C4-2B (cell line): Measurements from ENCODE around the gene SHMT1.
"Not testable (repeated sequence)": the region's sequence is repeated elsewhere in the genome, so short reads cannot be mapped to it uniquely, and the experiment has no call there.

Experiments used
- H3K27ac ChIP-seq: fragments of 450-650 bp; 2 replicates; pipeline ENCODE4 v1.5.1; 2017
- CTCF ChIP-seq: fragments of 450-650 bp; conservative IDR thresholded peaks from 2 replicates; pipeline ENCODE4 v1.5.1; 2017; ENCODE audit warnings: mild to moderate bottlenecking
- ZFX ChIP-seq: fragments of 450-650 bp; IDR thresholded peaks from 2 replicates; pipeline ENCODE4 v1.6.1; 2017

Gene SHMT1

DNA sequence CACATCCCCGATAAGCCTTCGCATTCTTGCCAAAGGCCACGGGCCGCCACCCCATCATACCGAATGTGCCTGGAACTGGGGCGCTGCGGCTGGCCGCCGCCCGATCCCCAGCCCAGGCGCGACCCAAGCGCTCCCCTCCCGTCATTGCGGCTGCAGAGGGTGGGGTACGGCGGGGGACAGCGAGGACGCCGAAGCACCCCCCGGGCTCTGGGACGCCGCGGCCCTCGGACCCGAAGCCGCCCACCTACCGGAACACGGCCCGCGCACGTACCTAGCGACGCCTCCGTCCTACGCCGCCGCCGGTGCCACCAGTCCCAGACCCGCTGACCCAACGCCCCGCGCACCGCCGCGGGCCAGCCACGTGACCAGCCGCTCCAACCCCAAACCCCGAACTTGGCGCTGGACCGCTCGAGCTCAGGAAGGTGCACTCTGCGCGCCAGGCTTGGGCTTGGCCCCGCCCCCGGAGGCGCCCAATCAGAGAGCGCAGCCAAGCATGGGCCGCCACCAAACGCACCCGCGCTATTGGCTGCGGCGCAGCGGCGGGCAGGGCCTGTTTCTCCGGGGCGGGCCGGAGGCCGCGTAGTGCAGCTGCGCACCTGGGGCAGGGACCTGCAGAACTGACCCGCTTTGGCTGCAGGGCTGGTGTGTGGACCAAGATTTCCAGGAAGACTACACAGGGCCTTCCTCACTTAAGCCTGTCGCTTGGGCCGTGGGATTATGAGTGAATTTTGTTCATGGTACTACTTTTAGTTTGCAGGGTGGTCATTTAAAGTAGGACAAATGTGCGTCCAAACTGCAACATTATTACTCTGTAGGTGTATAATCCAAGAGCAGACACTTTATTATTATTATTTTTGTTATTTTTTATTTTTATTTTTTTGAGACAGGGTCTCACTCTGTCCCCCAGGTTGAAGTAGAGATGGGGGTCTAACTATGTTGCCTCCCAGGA is at the start of gene SHMT1:
Gene SHMT1, minus strand, starts transcription at position 450 of the 949 bp plus-strand sequence. CDS start 7,569 bp downstream, outside the sequence.
- H3K27ac ChIP-seq = peak within 1 kb of the TSS; percentile 92
- TF ChIP-seq CTCF (no peak), ZFX (no peak; the same call in 1 of the 2 replicates)

DNA sequence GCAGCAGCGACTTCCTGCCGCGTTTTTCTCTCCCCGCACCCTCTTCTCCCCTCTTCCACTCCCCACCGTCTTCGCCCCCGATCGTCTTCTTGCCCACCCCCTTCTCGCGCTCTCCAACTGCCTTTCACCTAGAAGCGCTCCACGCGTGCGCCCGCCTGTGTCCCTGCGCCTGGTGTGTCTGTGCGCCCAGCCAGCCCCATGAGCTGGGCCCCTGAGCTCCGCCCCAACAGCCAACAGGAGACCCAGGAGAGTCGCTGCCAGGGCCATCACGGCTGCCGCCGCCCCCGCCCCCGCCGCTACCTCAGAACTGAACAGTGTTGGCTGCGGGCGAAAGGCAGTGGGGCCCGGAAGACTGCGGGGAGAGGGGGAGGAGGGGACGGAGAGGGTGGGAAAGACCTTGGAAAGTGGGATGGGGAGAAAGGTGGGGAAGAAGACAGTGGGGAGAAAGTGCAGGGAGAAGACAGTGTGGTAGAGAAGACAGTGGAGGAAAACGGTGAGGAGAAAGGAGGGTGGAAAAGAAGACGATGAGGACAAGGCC is 48.7 kb upstream of the SHMT1 start:
- peak overlapping the region; percentile 80; the same call in 1 of the 2 replicates for H3K27ac ChIP-seq

DNA sequence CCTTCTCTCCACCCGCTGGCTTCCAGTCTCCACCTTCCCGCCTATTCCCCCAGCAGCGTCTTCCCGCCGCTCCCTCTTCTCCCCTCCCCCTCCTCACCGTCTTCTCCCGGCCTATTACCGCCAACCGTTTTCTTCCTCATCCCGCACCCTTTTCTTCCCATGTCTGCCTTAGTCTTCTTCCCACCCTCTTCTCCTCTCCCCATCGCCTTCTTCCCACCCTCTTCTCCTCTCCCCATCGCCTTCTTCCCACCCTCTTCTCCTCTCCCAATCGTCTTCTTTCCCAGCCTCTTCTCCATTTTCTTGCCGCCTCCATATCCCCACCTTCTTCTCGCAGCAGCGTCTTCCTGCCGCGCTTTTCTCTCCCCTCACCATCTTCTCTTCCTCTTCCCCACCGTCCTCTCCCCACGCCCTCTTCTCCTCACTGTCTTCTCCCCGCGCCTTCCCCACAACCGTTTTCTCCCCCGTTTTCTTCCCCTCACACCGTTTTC is 48.1 kb upstream of the SHMT1 start:
- H3K27ac ChIP-seq = peak overlapping the region; percentile 80

DNA sequence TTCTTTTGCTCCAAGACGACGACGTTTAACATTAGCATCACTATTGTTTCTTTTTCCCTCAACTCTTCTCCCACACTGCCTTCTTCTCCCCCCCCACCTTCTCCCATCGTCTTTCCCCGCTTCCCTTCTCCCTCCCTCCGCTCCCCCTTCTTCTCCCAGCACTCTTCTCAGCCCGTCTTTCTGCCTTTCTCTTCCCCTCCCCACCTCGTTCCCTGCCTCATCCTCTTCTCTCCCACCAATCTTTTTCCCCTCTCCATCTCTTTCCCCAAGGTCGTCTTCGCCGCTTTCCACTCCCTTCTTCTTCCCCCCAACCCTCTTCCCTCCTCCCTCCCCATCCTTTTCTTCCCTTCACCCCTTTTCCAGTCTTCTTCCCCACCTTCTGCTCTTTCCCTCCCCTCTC is 47.4 kb upstream of the SHMT1 start:
- H3K27ac ChIP-seq = peak overlapping the region; percentile 80

DNA sequence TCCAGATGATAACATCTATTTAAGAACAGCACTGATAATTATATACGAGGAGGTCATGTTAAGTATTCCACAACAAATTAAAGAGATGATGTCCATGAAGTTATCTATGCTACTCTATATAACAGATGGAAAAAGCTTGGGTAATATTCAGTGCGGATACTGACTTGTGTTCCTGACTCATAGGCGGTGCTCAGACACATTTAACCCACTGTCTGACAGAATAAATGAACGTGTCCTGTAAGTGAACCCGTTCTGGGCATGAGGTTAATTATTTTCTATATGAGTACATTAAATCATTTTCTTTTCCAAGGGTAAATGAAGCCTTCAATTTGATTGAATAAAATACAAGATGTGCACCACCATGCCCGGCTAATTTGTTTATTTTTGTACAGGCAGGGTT is 46.0 kb upstream of the SHMT1 start:
- H3K27ac ChIP-seq = not testable (repeated sequence)

GRCh38 chr17:18408906-18409305 is 45.6 kb upstream of the SHMT1 start:
- not testable (repeated sequence) for H3K27ac ChIP-seq

GRCh38 chr17:18403604-18404003 is 40.3 kb upstream of the SHMT1 start:
- H3K27ac ChIP-seq = not testable (repeated sequence)

DNA sequence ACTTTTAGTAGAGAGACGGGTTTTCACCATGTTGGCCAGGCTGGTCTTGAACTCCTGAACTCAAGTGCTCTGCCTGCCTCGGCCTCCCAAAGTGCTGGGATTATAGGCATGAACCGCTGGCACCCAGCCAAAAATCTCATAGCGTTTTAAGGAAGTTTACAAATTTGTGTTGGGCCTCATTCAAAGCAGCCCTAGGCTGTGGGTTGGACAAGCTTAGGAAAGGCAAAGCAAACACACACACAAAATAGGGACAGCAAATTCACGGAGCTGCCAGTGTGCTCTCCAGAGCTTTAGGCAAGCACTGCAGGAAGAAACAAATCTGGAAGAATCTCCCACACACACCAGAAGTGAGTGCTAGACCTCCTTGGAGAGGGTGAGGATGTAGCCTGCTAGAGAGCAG is 39.8 kb upstream of the SHMT1 start:
- not testable (repeated sequence) for H3K27ac ChIP-seq

DNA sequence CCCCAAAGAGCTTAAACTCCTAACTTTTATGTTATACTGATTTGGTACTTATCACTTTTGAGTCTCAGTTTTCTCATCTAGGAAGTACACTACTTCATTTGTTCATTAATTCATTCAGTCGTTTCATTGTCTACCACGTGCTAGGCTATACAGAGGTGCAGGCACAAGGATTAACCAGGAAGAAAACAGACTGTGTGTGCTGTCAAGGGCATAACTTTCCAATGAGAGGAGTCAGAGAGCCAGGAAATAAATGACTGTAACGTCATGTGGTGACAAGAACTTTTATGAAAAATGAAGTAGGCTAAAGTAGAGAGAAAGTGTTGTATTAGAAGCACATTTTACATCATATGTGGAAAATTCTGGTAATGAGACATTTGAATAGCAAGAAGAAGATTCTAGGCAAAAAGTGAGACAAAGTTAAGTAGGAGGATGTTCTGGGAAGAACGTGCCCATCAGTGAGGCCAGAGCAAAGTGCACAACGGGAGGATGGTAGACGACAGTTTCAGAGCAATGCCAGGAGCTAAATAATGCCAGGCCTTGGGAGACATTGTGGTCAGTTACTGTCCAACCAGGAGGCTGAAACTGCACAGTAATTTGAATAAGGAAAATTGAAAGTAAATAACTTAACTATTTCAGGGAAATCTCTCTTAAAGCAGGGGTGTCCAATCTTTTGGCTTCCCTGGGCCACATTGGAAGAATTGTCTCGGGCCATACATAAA is 38.7 kb upstream of the SHMT1 start:
- H3K27ac ChIP-seq = not testable (repeated sequence)

DNA sequence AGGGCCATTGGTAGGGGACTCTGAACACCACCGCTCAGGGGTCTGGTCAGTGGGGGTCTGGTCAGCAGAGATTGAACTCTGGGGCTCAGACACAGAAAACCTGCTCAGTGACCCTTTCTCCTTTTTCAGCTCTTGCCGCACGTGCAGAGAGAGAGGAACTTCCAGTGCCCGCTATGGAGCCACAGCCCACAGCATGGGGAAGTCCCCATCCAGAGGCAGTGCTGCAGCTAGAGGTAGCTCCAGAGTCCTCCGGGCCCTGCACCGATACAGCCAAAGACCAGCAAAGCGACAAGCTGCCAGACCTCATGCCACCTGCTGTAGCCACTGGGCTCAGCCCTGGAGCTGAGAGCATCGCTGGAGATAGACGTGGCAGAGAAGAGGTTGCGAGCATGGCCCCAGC is 25.4 kb upstream of the SHMT1 start:
- not testable (repeated sequence) for H3K27ac ChIP-seq

- H3K27ac ChIP-seq = not testable (repeated sequence)
Observed at GRCh38 chr17:18388266-18388665, 24.9 kb upstream of the SHMT1 start.

DNA sequence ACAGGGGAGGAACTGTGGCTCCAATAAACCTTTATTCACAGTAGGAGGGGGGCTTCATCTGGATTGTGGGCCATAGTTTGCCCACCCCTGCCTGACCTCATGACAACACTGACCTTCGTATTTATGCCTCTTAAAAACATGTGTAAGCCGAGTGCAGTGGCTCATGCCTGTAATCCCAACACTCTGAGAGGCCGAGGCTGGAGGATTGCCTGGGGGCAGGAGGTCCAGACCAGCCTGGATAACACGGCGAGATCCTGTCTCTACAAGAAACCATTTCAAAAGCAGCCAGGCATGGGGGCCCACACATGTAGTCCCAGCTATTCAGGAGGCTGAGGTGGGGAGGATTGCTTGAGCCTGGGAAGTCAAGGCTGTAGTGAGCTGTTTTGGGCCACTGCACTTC is 24.2 kb upstream of the SHMT1 start:
- not testable (repeated sequence) for H3K27ac ChIP-seq

DNA sequence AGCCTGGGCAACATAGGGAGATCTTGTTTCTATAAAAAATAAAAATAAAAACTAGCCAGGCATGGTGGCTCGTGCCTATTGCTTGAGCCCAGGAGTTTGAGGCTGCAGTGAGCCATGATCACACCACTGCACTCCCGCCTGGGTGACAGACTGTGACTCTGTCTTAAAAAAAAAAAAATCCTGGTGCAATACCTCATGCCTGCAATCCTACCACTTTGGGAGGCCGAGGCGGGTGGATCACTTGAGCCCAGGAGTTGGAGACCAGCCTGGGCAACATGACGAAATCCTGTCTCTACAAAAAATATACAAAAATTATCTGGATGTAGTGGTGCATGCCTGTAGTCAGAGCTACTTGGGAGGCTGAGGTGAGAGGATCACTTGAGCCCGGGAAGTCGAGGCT is 20.9 kb upstream of the SHMT1 start:
- H3K27ac ChIP-seq = not testable (repeated sequence)

- H3K27ac ChIP-seq = not testable (repeated sequence)
Observed at GRCh38 chr17:18383079-18383481, 19.7 kb upstream of the SHMT1 start.
